Measurements from ENCODE around the gene NR5A2. TPM values are rescaled to one million over a fixed set of nuclear protein-coding genes. Genes with fewer than 3 reads are reported as not detected.

The NR5A2 gene
- total RNA-seq, 2 donors from 2014 or later: 0.62 to 1.7 TPM

DNA sequence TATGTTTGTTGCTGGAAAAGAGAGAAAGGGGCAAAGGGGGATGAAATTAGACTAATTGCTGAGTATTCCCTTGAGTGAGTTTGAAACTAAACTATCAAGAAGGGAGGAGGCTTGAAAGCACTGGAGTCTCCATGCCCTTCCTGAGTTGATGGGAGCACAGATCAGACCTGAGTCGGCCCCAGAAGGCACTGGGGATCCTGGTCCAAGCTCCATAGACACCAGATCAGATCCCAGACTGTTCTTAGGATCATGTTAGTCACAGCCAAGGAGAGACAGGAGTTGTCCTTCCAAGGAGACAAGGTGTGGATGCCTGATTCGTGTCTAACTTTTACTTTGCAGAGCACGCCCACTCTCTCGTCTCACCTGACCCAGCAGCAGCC lies 152.3 kb downstream of the NR5A2 start:
- Histone ChIP-seq H3K4me3 (ENCODE audit: low read length) (no peak overlapping the region), H3K27me3 (ENCODE audit: control insufficient read depth, insufficient read depth, low read length, poor library complexity, severe bottlenecking) (no peaks in the 10 kb centered on the region), H3K36me3 (ENCODE audit: control insufficient read depth, insufficient read depth, low read length) (no peaks in the 10 kb centered on the region), H3K27ac (ENCODE audit: low read depth, low read length) (no peak overlapping the region), H3K9me3 (ENCODE audit: control insufficient read depth, low read length) (peaks cover 1% of the 10 kb centered on the region), H3K9ac (ENCODE audit: extremely low read depth, low read length, poor library complexity, severe bottlenecking) (no peak overlapping the region), H3K4me1 (ENCODE audit: control insufficient read depth, insufficient read depth, low read length) (no peaks in the 10 kb centered on the region)
- H3K27me3 Mint-ChIP-seq (ENCODE audit: insufficient read depth): no peaks in the 10 kb centered on the region
- peaks cover 6% of the 10 kb centered on the region for H3K4me1 Mint-ChIP-seq
- 90 to 100% methylated on average over 3 to 4 of the region's 4 CpGs for WGBS, 2 experiments (ENCODE audit: insufficient coverage in 1 of 2, insufficient read length in 1 of 2)
- no peak overlapping the region for H3K4me3 Mint-ChIP-seq
- DNase-seq: no peak
- H3K27ac Mint-ChIP-seq: no peak overlapping the region
- no peaks in the 10 kb centered on the region for H3K36me3 Mint-ChIP-seq (ENCODE audit: low read depth)
- TF ChIP-seq, protein P1, sequence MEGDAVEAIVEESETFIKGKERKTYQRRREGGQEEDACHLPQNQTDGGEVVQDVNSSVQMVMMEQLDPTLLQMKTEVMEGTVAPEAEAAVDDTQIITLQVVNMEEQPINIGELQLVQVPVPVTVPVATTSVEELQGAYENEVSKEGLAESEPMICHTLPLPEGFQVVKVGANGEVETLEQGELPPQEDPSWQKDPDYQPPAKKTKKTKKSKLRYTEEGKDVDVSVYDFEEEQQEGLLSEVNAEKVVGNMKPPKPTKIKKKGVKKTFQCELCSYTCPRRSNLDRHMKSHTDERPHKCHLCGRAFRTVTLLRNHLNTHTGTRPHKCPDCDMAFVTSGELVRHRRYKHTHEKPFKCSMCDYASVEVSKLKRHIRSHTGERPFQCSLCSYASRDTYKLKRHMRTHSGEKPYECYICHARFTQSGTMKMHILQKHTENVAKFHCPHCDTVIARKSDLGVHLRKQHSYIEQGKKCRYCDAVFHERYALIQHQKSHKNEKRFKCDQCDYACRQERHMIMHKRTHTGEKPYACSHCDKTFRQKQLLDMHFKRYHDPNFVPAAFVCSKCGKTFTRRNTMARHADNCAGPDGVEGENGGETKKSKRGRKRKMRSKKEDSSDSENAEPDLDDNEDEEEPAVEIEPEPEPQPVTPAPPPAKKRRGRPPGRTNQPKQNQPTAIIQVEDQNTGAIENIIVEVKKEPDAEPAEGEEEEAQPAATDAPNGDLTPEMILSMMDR (conservative IDR thresholded peaks at IDR 0.05): no peak
- peaks cover 6% of the 10 kb centered on the region for H3K9me3 Mint-ChIP-seq

DNA sequence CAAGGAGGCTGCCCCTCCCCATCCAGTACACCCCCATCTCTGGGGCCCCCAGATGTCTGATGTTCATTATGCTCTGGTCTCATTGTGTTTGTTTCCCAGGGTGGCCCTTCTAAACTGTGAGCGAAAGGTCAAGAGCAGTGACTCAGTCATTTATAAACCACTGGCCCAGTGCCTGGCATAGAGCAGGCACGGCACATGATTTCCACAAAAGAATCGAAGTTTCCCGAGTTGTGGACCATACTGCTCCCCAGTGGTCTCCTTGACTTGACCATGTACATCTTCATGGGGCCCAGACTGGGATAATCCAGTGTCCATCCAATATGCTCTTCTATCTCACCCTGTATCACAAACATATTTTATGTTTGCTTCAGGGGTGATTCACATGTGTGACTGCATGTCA lies 153.3 kb downstream of the NR5A2 start:
- peaks cover 6% of the 10 kb centered on the region for H3K4me1 Mint-ChIP-seq
- H3K9ac ChIP-seq (ENCODE audit: extremely low read depth, low read length, poor library complexity, severe bottlenecking): no peak overlapping the region
- 83 to 94% methylated on average over 4 of the region's 4 CpGs for WGBS, 2 experiments (ENCODE audit: insufficient coverage in 1 of 2, insufficient read length in 1 of 2)

DNA sequence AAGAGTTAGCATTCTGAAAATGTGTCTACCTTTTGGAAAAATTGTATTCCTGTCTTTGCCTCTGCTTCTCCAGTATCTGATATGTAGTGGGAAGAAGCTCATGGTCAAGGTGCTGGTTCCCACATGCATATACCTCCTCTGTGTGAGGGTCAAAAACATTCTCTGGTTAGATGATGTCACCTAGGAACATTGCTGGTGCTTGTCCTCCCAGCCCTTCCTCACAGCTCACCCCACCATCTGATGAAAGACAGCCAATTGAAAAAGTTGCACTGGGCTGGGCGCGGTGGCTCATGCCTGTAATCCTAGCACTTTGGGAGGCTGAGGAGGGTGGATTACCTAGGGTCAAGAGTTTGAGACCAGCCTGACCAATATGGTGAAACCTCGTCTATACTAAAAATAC lies 154.4 kb downstream of the NR5A2 start:
- 98 to 100% methylated on average over 1 to 3 of the region's 3 CpGs for WGBS, 2 experiments (ENCODE audit: insufficient coverage in 1 of 2, insufficient read length in 1 of 2)
- Mint-ChIP-seq H3K9me3 (peaks cover 27% of the 10 kb centered on the region), H3K27ac (no peak overlapping the region), H3K4me3 (no peak overlapping the region), H3K27me3 (ENCODE audit: insufficient read depth) (no peaks in the 10 kb centered on the region), H3K4me1 (peaks cover 3% of the 10 kb centered on the region), H3K36me3 (ENCODE audit: low read depth) (peaks cover 2% of the 10 kb centered on the region)
- TF ChIP-seq, protein P1 (conservative IDR thresholded peaks at IDR 0.05): no peak
- Histone ChIP-seq H3K36me3 (ENCODE audit: control insufficient read depth, insufficient read depth, low read length) (no peaks in the 10 kb centered on the region), H3K4me1 (ENCODE audit: control insufficient read depth, insufficient read depth, low read length) (no peaks in the 10 kb centered on the region), H3K9me3 (ENCODE audit: control insufficient read depth, low read length) (peaks cover 7% of the 10 kb centered on the region), H3K9ac (ENCODE audit: extremely low read depth, low read length, poor library complexity, severe bottlenecking) (no peak overlapping the region), H3K27ac (ENCODE audit: low read depth, low read length) (no peak overlapping the region), H3K27me3 (ENCODE audit: control insufficient read depth, insufficient read depth, low read length, poor library complexity, severe bottlenecking) (no peaks in the 10 kb centered on the region), H3K4me3 (ENCODE audit: low read length) (no peak overlapping the region)
- no peak for DNase-seq

More for the DNA sequence above, 153.3 kb downstream of the NR5A2 start:
- peaks cover 17% of the 10 kb centered on the region for H3K9me3 Mint-ChIP-seq
- Histone ChIP-seq H3K36me3 (ENCODE audit: control insufficient read depth, insufficient read depth, low read length) (no peaks in the 10 kb centered on the region), H3K27me3 (ENCODE audit: control insufficient read depth, insufficient read depth, low read length, poor library complexity, severe bottlenecking) (no peaks in the 10 kb centered on the region), H3K27ac (ENCODE audit: low read depth, low read length) (no peak overlapping the region), H3K4me1 (ENCODE audit: control insufficient read depth, insufficient read depth, low read length) (no peaks in the 10 kb centered on the region), H3K4me3 (ENCODE audit: low read length) (no peak overlapping the region), H3K9me3 (ENCODE audit: control insufficient read depth, low read length) (peaks cover 7% of the 10 kb centered on the region)
- DNase-seq: no peak
- TF ChIP-seq, protein P1 (conservative IDR thresholded peaks at IDR 0.05): no peak
- no peaks in the 10 kb centered on the region for H3K27me3 Mint-ChIP-seq (ENCODE audit: insufficient read depth)
- H3K27ac Mint-ChIP-seq: no peak overlapping the region
- H3K4me3 Mint-ChIP-seq: no peak overlapping the region
- peaks cover 2% of the 10 kb centered on the region for H3K36me3 Mint-ChIP-seq (ENCODE audit: low read depth)
